ENCODE results near the gene PDK4. TPM values are rescaled to one million over a fixed set of nuclear protein-coding genes. Genes with fewer than 3 reads are reported as not detected.
A peak's percentile ranks its signal among the peaks of the same experiment; 100 is the strongest.

PDK4 gene
- total and polyA plus RNA-seq, 2 of the 13 experiments (the other 11 are each of a cell fraction or from before 2014, with no cell fraction given), result 0.04 TPM; not detected in 1

GRCh38 chr7:95608359-95609173 lies 12.2 kb upstream of the PDK4 start (continued):
- TF ChIP-seq ZNF597 (CRISPR knock-in tag; IDR thresholded peaks at IDR 0.05) (no peak), E2F1 (CRISPR knock-in tag; IDR thresholded peaks at IDR 0.05) (no peak), ZNF788 (CRISPR knock-in tag; IDR thresholded peaks at IDR 0.05; ENCODE audit: borderline replicate concordance) (peak; percentile 76; the same call in 1 of the 2 replicates), TAF15 (IDR thresholded peaks at IDR 0.05; ENCODE audit: low read depth, low read length, poor library complexity, severe bottlenecking) (no peak), ZNF792 (CRISPR knock-in tag; IDR thresholded peaks at IDR 0.05) (0 out of 2 replicates have a peak, but pooled peaks have one; percentile 57), KMT2B (CRISPR knock-in tag; IDR thresholded peaks at IDR 0.05) (peak; percentile 34; the same call in 1 of the 2 replicates), TIGD3 (CRISPR knock-in tag; IDR thresholded peaks at IDR 0.05; ENCODE audit: borderline replicate concordance) (no peak), USF2 (IDR thresholded peaks at IDR 0.05; ENCODE audit: low read depth, low read length) (no peak), USF2 (CRISPR knock-in tag; IDR thresholded peaks at IDR 0.05; ENCODE audit: borderline replicate concordance) (peak; percentile 29; the same call in 1 of the 2 replicates), NR2F6 (IDR thresholded peaks at IDR 0.05) (peak; percentile 76), NR2F6 (CRISPR knock-in tag; IDR thresholded peaks at IDR 0.05) (peak; percentile 89), SAP130 (CRISPR knock-in tag; IDR thresholded peaks at IDR 0.05; ENCODE audit: low read depth) (peak; percentile 74), LBX2 (CRISPR knock-in tag; IDR thresholded peaks at IDR 0.05; ENCODE audit: borderline replicate concordance) (no peak), ZNF564 (CRISPR knock-in tag; IDR thresholded peaks at IDR 0.05) (no peak), ZBTB34 (CRISPR knock-in tag; IDR thresholded peaks at IDR 0.05) (peak; percentile 77), ZSCAN20 (CRISPR knock-in tag; IDR thresholded peaks at IDR 0.05; ENCODE audit: borderline replicate concordance) (0 out of 2 replicates have a peak, but pooled peaks have one; percentile 83), ZBTB7B (CRISPR knock-in tag; IDR thresholded peaks at IDR 0.05) (no peak; the same call in 1 of the 2 replicates), ZNF644 (CRISPR knock-in tag; IDR thresholded peaks at IDR 0.05; ENCODE audit: low read depth) (peak; percentile 65; the same call in 1 of the 2 replicates)
